ENCODE results near the gene MTCH1.

Gene MTCH1, protein sequence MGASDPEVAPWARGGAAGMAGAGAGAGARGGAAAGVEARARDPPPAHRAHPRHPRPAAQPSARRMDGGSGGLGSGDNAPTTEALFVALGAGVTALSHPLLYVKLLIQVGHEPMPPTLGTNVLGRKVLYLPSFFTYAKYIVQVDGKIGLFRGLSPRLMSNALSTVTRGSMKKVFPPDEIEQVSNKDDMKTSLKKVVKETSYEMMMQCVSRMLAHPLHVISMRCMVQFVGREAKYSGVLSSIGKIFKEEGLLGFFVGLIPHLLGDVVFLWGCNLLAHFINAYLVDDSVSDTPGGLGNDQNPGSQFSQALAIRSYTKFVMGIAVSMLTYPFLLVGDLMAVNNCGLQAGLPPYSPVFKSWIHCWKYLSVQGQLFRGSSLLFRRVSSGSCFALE

DNA sequence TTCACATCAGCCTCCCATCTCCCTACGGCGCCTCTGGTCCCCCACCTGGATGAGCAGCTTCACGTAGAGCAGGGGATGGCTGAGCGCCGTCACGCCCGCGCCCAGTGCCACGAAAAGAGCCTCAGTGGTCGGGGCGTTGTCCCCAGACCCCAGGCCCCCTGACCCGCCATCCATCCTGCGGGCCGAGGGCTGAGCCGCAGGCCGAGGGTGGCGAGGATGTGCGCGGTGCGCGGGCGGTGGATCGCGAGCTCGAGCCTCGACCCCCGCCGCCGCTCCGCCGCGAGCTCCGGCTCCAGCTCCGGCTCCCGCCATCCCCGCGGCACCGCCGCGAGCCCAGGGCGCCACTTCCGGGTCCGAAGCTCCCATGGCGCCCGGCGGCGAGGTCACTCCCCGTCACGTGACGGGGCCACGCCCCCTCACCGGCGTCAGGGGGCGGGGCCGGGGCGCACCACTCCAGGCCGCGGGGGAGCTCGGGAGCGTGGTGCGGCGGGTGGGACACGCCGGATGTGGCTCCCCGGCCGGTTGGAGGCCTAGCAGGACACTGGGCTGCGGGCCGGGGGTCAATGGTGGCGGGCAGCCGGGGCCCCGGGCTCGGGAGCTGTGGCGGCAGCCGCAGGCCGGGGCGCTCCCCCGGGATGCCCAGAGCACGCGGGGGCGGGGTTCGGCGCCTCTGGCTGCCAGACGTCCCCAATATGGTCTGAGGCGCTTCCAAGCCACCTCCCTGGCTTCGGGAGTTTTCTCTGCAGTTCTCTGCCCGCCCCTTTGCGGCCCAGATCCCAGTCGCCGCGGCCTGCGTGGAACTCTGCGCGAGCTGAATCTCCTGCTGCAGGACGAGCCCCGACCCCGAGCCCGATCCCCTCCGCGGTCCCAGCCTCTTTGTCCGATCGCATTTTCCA lies at the start of gene MTCH1:
MTCH1 (minus strand) TSS at position 389 of the 896 bp plus-strand sequence; CDS start at position 366, 23 bp downstream.
- peak; percentile 84 for DNase-seq

DNA sequence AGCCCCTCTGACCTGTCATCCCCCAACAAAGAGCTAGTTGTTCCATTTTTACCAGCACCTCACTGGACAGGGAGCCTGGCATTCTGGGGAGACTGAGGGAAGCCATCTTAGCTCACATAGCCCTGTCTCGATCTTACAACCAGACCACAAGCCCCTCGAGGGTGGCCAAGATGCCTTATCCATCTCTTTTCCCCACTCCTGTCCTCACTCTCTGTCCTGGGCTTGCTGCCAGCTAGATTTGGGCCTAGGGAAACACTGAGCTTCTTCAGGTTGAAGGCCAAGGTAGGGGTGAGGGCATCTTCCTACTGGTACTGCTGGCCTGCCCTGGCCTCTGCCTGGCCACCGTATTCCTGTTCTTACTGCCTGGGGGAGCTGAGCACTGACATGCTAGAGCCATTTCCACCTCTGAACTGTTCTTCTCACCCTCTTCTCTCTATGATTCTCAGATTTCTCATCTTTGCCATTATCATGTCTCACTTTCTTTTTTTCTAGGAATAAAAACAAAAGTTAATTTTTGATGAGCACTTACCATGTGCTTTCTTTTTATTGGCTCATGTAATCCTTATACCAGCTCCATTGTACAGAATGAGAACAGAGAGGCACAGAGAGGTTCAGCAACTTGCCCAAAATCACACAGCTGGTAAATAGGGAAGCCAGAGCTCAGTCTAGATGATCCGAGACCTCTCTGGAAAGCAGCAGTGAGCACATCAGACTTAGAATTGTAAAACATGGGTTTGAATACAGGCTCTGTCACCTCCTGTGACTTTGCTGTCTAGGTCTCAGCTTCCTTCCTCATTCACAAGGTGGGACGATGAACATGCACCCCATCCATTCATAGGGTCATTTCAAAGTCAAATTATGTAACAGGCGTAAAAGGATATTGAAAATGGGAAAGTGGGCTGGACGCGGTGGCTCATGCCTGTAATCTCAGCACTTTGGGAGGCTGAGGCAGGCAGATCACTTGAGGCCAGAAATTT lies 48.1 kb upstream of the MTCH1 start:
- DNase-seq: no peak

DNA sequence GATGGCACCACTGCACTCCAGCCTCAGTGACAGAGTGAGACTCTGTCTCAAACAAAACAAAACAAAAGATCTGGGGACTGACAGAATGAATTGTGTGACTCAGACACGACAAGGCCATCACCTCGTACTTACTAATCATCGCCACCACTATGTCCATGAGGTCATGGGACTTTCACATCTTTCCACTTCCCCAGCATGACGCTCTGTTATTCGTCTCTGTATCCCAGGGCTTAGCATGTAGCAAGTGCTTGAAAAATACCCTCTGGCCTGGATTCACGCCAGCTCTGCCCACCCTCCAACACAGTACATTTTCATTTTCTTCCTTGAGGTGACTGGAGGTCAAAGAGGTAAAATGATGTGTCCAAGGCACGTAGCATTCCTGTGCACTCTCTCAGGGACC lies 47.3 kb upstream of the MTCH1 start:
- no peak for DNase-seq

DNA sequence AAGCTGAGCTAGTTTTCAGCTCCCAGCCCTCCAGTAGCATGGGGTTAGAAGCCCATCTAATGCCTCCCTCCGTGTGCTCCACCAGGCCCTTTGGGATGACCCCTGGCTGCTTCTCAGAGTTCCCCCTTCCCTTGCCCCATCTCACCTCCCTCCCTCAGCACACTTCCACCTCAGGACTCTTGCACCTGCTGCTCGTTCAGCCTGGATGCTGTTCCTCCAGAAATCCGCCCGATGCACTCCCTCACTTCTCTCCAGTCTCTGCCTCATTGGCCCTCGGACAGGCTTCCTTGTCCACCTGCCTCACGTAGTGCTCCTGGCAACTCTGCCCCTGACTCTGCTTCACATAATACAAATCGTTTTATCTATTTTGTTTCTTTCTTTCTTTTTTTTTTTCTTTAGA lies 46.2 kb upstream of the MTCH1 start:
- no peak for DNase-seq

DNA sequence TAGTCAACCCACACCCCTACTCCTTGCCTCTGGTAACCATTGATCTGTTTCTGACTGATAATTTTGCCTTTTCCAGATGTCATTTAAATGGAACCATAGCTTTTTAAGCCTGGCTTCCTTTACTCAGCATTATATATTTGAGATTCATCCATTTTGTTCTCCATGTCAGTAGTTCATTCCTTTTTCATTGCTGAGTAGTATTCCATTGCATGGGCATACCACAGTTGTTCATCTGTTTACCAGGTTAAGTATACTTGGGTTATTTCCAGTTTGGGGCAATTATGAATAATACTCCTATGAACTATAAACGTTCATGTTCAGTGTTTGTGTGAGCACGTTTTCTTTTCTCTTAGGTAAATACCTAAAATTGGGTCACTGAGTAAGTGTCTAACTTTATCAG lies 44.6 kb upstream of the MTCH1 start:
- DNase-seq: no peak

DNA sequence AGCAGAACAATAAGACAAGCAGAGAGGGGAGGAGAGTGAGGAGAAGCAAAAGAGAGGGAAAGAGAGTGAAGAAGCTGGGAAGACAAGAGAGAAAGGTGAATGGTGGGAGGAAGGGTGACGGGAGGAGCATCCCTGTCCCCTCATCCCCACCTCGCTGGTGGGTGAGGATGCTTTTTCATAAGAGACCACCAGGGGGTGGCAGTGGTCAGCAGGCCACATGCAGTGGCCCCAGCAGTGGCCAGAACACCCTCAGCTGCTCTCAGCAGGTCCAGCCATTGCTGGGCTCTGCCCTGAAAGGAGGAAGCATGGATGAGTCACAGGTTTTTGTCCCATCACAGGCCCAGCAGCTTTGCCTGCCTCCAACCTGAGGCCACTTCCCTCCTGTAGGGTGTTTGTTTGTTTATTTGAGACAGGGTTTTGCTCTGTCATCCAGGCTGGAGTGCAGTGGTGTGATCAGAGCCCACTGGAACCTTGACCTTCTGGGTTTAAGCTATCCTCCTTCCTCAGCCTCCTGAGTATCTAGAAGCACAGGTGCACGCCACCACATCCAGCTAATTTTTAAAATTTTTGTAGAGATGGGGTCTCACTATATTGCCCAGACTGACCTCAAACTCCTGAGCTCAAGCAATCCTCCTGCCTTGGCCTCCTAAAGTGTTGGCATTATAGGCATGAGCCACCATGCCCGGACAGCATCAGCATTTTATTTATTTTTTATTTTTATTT lies 43.4 kb upstream of the MTCH1 start:
- peak; percentile 31 for DNase-seq

DNA sequence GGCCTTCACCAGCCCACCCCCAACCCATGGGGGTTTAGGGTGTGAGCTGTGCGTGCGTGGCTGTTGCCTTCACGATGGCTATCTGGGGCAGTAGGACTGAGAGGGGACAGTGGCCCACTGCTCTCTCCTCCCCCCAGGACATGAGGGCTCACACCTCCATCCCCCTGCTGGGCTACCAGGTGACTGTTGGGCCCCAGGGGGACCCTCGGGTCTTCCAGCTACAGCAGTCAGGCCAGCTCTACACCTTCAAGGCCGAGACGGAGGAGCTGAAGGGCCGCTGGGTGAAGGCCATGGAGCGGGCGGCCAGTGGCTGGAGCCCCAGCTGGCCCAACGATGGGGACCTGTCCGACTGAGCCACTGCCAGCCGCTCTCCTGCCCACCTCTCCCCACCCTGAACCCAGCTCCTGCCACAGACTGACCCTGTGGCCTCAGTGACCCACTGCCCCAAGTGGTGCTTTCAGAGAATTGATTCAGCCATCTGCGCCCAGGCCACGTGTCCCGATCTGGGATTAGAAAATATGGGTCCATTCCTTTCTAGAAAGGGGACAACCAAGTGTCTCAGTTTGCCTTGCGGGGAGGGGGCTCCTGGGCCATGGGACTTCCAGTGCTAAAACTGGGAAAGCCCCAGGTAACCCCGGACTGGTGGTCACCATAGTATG lies 41.9 kb upstream of the MTCH1 start:
- DNase-seq: no peak

DNA sequence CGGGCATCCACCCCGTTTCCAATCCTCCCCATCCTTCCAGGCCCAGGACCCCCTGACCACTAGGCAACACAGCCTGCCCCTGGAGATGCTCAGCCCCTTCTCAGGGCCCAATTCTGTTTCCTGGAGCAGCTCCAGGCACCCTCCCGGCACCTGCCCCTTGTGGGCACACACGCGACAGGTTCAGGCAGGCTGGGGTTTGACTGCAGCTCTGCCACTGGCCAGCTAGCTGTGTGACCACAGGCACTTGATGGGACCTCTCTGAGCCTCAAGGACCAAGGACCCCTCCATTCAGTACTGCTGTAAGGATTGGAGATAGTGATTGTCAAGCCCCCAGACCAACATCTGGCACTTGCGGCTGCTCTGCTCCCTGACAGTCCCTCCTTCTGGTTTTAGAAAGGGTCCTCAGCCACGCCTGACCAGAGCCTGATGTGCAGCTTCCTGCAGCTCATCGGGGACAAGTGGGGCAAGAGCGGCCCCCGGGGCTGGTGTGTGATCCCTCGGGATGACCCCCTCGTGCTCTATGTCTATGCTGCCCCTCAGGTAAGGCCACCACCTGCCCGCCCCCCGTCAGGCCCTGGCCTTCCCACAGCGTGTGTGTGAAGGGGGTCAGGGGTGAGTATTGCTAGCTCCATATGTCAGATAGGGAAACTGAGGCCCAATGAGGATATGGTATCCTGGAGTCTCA lies 41.2 kb upstream of the MTCH1 start:
- DNase-seq: no peak

DNA sequence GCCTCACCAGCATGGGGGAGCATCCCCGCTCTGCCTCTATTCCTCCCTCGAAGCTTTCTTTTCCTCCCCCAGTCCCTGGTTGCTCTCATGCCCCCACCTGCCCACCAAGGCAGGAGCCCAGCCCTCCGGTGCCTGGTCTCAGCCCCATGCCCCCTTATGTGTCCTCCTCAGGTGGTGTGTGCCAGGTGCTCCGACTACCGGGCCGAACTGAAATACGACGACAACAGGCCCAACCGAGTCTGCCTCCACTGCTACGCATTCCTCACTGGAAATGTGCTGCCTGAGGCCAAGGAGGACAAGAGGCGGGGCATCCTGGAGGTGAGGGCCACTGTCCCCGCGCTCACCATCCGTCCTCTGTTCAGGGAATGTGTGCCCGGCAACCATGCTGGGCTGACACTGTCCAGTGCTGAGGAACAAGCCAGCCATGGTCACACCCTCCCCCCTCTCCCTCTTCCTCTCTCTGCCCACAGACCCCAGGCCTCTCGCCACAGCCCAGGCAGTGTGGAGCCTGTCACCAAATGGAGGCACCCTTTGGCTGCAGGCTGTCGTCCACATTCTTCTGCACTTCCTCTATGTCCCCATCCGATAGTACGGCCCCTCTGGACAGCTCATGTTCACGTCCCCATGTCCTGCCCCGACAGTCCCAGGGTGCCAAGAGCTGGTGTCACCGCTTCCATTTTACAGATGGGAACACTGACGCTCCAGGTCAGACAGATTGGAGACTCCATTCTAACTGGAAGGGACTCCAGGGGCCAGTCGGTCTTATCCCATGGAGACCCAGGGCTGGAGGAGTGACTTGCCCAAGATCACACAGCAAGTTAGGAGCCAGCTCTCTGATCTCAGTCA lies 39.8 kb upstream of the MTCH1 start:
- no peak for DNase-seq

DNA sequence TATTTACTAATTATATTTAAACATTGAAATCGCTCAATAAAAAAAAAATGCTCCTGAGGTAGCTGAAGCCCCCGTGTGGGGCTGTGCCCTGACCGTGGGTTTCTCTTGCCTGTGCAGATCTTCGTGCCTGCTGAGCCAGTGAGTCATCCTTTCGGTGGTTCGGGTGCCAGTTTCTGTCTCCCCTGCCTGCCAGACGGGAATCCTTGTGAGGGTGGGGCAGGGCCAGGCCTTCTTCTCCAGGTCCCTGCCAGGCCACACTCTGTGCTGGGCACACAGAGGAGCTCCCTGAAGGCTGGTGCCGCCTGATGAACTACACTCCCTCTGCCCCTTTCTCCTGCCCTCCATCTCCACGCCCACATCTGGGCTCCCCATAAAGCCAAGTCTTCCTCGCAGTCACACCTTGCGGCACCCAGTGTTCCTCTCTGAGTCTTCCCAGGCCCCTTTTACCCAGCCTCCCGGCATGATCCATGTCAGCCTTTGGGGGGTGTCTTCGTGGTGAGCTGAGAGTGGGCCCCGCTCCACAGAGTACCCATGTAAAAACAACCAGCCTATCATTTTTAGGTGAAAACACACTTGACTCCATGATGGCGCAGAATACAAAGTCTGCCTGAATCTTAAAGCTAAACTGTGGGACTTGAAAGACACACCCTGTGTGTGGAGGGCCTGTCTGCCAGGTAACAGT lies 38.8 kb upstream of the MTCH1 start:
- no peak for DNase-seq

DNA sequence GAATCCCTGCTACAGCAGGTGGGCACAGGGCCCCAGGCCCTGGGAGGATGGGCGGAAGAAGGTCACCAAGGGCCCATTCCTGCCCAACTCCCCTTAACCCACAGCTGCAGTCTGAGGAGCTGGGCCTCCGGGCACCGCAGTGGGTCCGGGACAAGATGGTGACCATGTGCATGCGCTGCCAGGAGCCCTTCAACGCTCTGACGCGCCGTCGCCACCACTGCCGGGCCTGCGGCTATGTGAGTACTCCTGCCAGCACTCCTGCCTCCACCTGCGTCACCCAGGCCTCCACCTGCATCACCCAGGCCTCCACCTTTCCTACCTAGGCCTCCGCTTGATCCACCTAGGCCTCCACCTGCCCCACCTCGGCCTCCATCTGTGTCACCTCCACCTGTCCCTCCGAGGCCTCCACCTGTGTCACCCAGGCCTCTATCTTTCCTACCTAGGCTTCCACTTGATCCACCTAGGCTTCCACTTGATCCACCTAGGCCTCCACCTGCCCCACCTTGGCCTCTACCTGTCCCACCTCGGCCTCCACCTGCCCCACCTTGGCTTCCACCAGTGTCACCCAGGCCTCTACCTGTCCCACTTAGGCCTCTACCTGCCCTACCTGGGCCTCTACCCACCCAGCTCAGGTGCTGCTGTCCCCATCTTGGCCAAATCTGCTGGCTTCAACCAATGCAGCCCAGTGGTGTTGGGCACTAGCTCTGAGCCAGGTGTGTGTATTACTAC lies 36.3 kb upstream of the MTCH1 start:
- DNase-seq: no peak

DNA sequence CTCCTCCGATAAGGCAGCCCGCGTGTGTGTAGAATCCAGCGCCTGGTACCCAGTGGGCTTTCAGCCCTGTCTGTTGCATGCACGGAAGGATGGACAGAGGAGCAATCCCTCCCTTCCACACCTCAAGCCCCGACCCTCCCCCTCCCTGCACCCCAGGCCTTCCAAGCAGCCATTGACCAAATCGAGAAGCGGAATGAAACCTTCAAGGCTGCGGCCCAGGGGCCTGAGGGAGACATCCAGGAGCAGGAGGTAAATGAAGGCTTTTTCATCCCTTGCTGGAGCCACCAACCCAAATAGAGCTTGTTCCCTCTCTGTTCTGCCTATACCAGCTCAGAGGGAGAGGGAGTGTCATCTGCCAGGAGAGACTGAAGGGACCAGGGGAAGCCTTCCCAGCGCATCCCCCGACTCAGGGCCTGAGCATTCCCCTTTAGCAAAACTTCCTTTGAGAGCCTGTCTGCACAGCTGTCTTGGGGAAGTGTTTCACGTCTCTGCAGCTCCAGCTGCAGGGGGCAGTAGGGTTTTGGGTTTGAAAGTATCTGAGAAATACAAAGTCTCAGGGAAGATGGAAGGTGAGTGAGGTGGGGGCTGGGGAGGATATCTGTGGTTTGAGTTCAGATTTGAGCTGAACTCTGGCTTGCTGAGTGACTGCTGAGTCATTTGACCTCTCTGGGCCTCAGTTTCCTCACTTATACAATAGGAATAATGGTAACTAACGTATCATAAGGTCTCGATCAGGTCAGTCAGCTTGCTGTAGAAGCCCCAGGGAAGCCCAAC lies 35.5 kb upstream of the MTCH1 start:
- DNase-seq: peak; percentile 16

DNA sequence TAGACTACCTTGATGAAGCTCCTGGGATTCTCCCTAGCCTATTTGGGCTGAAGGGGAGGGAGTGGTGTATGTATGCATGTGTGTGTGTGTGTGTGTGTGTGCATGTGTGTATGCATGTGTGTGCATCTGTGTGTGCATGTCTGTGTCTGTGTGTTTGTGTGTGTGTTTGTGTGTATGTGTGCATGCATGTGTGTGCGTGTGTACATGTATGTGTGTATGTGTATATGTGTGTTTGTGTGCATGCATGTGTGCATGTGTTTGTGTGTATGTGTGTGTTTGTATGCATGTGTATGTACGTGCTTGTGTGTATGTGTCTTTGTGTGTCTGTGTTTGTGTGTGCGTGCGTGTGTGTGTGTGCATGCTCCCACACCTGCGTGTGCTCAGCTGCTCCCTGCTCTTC lies 34.8 kb upstream of the MTCH1 start:
- DNase-seq: no peak

DNA sequence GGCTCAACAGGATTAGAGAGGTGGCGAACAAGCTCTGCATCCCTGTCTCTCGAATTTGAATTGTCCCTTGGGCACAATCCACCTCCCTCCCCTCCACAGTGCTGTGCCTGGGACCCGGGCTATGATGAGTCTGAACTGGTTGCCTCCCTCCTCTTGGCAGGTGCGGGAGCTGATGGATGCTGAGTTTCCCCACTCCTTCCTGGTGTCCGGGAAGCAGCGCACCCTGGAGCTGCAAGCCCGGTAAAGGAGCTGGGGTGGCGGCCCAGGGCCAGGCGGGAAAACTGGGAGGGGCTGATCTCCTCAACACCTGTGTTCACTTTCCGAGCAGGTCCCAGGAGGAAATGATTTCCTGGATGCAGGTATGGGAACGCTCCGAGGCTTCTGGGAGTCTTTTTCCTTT lies 34.4 kb upstream of the MTCH1 start:
- peak; percentile 35 for DNase-seq

DNA sequence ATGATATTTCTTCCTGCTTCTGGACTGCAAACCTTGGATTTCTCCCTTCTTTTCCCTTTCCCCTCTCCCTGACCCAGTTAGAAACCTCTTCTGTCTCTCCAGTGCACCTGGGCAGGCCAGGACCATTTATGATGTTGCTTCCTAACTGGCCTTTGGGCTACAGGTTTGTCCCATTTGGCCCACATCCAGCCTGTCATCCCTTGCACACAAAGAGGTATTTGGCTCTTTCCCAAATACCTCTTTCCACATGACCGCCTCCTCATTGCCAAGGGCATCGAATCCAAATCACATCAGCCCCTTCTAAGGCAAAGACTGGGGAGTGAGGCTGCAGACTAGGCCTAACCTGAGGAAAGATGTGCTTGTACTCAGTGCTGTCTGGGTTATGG lies 33.1 kb upstream of the MTCH1 start:
- DNase-seq: peak; percentile 89

DNA sequence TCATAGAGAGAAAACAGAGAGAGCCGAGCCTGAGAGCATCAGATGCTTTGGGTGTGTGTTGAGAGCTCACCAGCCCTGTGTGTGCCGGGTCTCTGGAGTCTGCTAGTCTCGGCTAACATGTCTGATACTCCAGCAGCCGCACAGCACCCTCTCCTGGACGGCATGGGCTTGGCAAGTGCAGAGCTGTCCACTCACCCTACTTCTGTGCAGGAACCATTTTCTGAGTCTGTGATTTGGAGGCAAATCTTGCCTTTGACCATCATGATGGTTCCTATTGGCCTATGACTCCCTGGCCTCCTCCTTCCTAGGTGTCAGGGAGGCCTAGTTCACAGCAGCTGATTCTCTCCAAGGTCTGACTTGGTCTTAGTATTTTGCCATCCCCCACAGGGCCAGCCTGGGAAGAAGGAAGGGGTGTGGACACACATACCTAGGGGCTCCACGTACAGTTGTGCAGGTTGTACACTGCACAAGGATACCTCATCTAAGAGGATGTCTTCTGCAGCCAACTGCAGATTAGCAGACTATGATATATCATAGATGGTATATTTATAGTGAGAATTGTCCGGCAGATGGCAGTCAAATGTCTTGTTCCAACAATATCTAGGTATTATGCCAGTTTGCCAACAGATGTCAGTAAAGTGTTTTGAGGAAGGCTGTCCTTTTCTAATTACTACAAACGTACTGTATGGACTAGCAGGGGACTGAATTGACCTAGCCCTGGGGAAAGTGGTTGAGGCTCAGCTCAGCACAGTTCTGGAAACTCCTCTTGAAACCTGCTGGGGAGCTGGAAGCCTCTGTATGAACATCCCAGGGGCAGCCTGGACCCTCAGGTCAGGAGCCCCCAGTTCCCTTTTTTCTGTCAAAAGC lies 32.4 kb upstream of the MTCH1 start:
- peak; percentile 85 for DNase-seq

Measured in NCI-H1105 (cell line).